HG02938 (cell line): ENCODE measurements around the gene C7orf25.
"Not testable (repeated sequence)": the region's sequence is repeated elsewhere in the genome, so short reads cannot be mapped to it uniquely, and the experiment has no call there.

Experiments used
- ATAC-seq: cut with Tn5 transposase; IDR thresholded peaks from one replicate; pipeline ENCODE4 v1.9.1; 2021; ENCODE audit warnings: mild to moderate bottlenecking, moderate library complexity; ENCODE audit not compliant: unreplicated experiment

Gene C7orf25

GRCh38 chr7:42930889-42931288 lies 19.0 kb upstream of the C7orf25 start:
- ATAC-seq: no peak

- no peak for ATAC-seq
These were observed 17.6 kb upstream of the C7orf25 start for GRCh38 chr7:42929449-42929848.

- ATAC-seq: no peak
These were observed 16.9 kb upstream of the C7orf25 start for GRCh38 chr7:42928754-42929153.

GRCh38 chr7:42926204-42926603 lies 14.3 kb upstream of the C7orf25 start:
- no peak for ATAC-seq

- no peak for ATAC-seq
These were observed 13.8 kb upstream of the C7orf25 start for GRCh38 chr7:42925630-42926029.

- no peak for ATAC-seq
These were observed 12.5 kb upstream of the C7orf25 start for GRCh38 chr7:42924223-42924838.

GRCh38 chr7:42922017-42922753 lies 10.3 kb upstream of the C7orf25 start:
- ATAC-seq: no peak

GRCh38 chr7:42915356-42915755 lies 3.5 kb upstream of the C7orf25 start:
- ATAC-seq: no peak

- no peak for ATAC-seq
These were observed 2.7 kb upstream of the C7orf25 start for GRCh38 chr7:42914421-42915045.

GRCh38 chr7:42914009-42914408 lies 2.1 kb upstream of the C7orf25 start:
- ATAC-seq: no peak

- no peak for ATAC-seq
These were observed 1.7 kb upstream of the C7orf25 start for GRCh38 chr7:42913591-42913990.

- ATAC-seq: no peak
These were observed 1.6 kb downstream of the C7orf25 start for GRCh38 chr7:42910306-42910705.

- ATAC-seq: no peak
These were observed 4.6 kb downstream of the C7orf25 start for GRCh38 chr7:42907316-42907715.

- no peak for ATAC-seq
These were observed 5.7 kb downstream of the C7orf25 start for GRCh38 chr7:42906181-42906580.

GRCh38 chr7:42902331-42902730 lies 9.5 kb downstream of the C7orf25 start:
- ATAC-seq: no peak

GRCh38 chr7:42900842-42901241 lies 11.0 kb downstream of the C7orf25 start:
- no peak for ATAC-seq

GRCh38 chr7:42893346-42894240 lies 18.3 kb downstream of the C7orf25 start:
- no peak for ATAC-seq

GRCh38 chr7:42886893-42887505 lies 24.9 kb downstream of the C7orf25 start:
- ATAC-seq: no peak

- no peak for ATAC-seq
These were observed 25.7 kb downstream of the C7orf25 start for GRCh38 chr7:42886129-42886528.

GRCh38 chr7:42885183-42885582 lies 26.7 kb downstream of the C7orf25 start:
- not testable (repeated sequence) for ATAC-seq

GRCh38 chr7:42883950-42884349 lies 27.9 kb downstream of the C7orf25 start:
- no peak for ATAC-seq
